Ascending aorta (tissue), 2 donors: ENCODE results near the gene WDR43. TPM values are rescaled to one million over a fixed set of nuclear protein-coding genes. Genes with fewer than 3 reads are reported as not detected.

Experiments
- DNase-seq, 2 donors: peaks; one replicate each; pipeline ENCODE4 v3.0.0-alpha.2; 2019; ENCODE audit warnings: low spot score in 2 of 2
- H3K27ac ChIP-seq, 2 donors: fragments of 200-600 bp; sonication (generic); one replicate each; pipeline ENCODE4 v1.5.1; 2016 to 2017; ENCODE audit warnings: mild to moderate bottlenecking in 1 of 2
- H3K27me3 ChIP-seq: fragments of 200-600 bp; sonication (generic); one replicate; pipeline ENCODE4 v1.5.1; 2017
- H3K36me3 ChIP-seq, 2 donors: fragments of 200-600 bp; sonication (generic); one replicate each; pipeline ENCODE4 v1.5.1; 2016
- H3K4me1 ChIP-seq, 2 donors: fragments of 200-600 bp; sonication (generic); one replicate each; pipeline ENCODE4 v1.5.1; 2016 to 2017; ENCODE audit warnings: mild to moderate bottlenecking in 1 of 2
- H3K4me3 ChIP-seq, 2 donors: fragments of 200-600 bp; sonication (generic); one replicate each; pipeline ENCODE4 v1.5.1; 2016 to 2017; ENCODE audit warnings: mild to moderate bottlenecking in 1 of 2
- H3K9me3 ChIP-seq, 2 donors: fragments of 200-600 bp; sonication (generic); one replicate each; pipeline ENCODE4 v1.5.1; 2016
- CTCF ChIP-seq, 3 experiments: fragments of 200-600 bp in 2 of 3; fragments of 450-650 bp in 1 of 3; sonication (generic) in 2 of 3; IDR thresholded peaks; one replicate each; pipeline ENCODE4 v1.5.1; 2016 to 2019; ENCODE audit warnings: antibody characterized with exemption in 3 of 3, mild to moderate bottlenecking in 1 of 3, moderate library complexity in 1 of 3
- intact Hi-C: fragments of 100-400 bp; cut with DNase I; formaldehyde crosslinking; loops from one replicate; pipeline ENCODE4 v1.15.1; 2023
- total RNA-seq: library from RNA; depleted of rRNA; stranded (reverse); fragments of >200 nt; gene quantifications from one replicate; pipeline ENCODE4 v1.1.0, GENCODE V29; 2016

WDR43 gene
- total RNA-seq, 1 donor from 2014 or later, result 21.5 TPM

GRCh38 chr2:28958689-28959088 is 64.2 kb downstream of the WDR43 start:
- Histone ChIP-seq H3K4me3 (no peak overlapping the region), H3K9me3 (no peaks in the 10 kb centered on the region), H3K27ac (no peak overlapping the region), H3K4me1 (no peaks in the 10 kb centered on the region), H3K36me3 (no peaks in the 10 kb centered on the region), H3K27me3 (no peaks in the 10 kb centered on the region)
- peak in 1 of 2 donors; percentile 71 for DNase-seq
- intact Hi-C loops, result loop anchor here (1.0 to 10.0 kb wide), 2 partner anchors 239 to 1116 kb away; no protein-coding TSS in a partner anchor
- TF ChIP-seq CTCF (IDR thresholded peaks at IDR 0.05), result peak; percentile 54 to 74 (median 71)

GRCh38 chr2:28960401-28960800 is 65.9 kb downstream of the WDR43 start:
- no peaks in the 10 kb centered on the region for H3K4me1 ChIP-seq
- no peak overlapping the region for H3K27ac ChIP-seq
- H3K9me3 ChIP-seq, result no peaks in the 10 kb centered on the region
- no peaks in the 10 kb centered on the region for H3K36me3 ChIP-seq
- no peak for DNase-seq
- intact Hi-C loops, result no loop called here
- no peak overlapping the region for H3K4me3 ChIP-seq
- H3K27me3 ChIP-seq, result no peaks in the 10 kb centered on the region
- TF ChIP-seq CTCF (IDR thresholded peaks at IDR 0.05), result no peak

- TF ChIP-seq CTCF (IDR thresholded peaks at IDR 0.05), result no peak
- Histone ChIP-seq H3K4me1 (no peaks in the 10 kb centered on the region), H3K9me3 (no peaks in the 10 kb centered on the region), H3K36me3 (no peaks in the 10 kb centered on the region), H3K27ac (no peak overlapping the region), H3K27me3 (no peaks in the 10 kb centered on the region), H3K4me3 (no peak overlapping the region)
- no peak for DNase-seq
- intact Hi-C loops, result no loop called here
Observed at GRCh38 chr2:28962505-28962904, 68.0 kb downstream of the WDR43 start.

- no peaks in the 10 kb centered on the region for H3K36me3 ChIP-seq
- intact Hi-C loops, result no loop called here
- TF ChIP-seq CTCF (IDR thresholded peaks at IDR 0.05), result no peak
- peak in 1 of 2 donors; percentile 24 for DNase-seq
- H3K9me3 ChIP-seq, result no peaks in the 10 kb centered on the region
- H3K27ac ChIP-seq, result no peak overlapping the region
- no peaks in the 10 kb centered on the region for H3K27me3 ChIP-seq
- no peak overlapping the region for H3K4me3 ChIP-seq
- no peaks in the 10 kb centered on the region for H3K4me1 ChIP-seq
Observed at GRCh38 chr2:28970464-28971160, 76.1 kb downstream of the WDR43 start.

GRCh38 chr2:28972778-28973335 is 78.4 kb downstream of the WDR43 start:
- no peaks in the 10 kb centered on the region for H3K4me1 ChIP-seq
- no peak for DNase-seq
- intact Hi-C loops, result no loop called here
- no peak overlapping the region for H3K4me3 ChIP-seq
- H3K27me3 ChIP-seq, result no peaks in the 10 kb centered on the region
- no peak for TF ChIP-seq CTCF (IDR thresholded peaks at IDR 0.05)
- H3K9me3 ChIP-seq, result no peaks in the 10 kb centered on the region
- H3K27ac ChIP-seq, result no peak overlapping the region
- H3K36me3 ChIP-seq, result no peaks in the 10 kb centered on the region
